ENCODE data around the gene PRICKLE1. TPM values are rescaled to one million over a fixed set of nuclear protein-coding genes. Genes with fewer than 3 reads are reported as not detected.
A peak's percentile ranks its signal among the peaks of the same experiment; 100 is the strongest.

Gene PRICKLE1
- total and polyA plus RNA-seq, 9 of the 15 experiments (the other 6 are each of a cell fraction or from before 2014, with no cell fraction given) = 0.22 to 0.85 (median 0.31) TPM

- TF ChIP-seq, protein P1, sequence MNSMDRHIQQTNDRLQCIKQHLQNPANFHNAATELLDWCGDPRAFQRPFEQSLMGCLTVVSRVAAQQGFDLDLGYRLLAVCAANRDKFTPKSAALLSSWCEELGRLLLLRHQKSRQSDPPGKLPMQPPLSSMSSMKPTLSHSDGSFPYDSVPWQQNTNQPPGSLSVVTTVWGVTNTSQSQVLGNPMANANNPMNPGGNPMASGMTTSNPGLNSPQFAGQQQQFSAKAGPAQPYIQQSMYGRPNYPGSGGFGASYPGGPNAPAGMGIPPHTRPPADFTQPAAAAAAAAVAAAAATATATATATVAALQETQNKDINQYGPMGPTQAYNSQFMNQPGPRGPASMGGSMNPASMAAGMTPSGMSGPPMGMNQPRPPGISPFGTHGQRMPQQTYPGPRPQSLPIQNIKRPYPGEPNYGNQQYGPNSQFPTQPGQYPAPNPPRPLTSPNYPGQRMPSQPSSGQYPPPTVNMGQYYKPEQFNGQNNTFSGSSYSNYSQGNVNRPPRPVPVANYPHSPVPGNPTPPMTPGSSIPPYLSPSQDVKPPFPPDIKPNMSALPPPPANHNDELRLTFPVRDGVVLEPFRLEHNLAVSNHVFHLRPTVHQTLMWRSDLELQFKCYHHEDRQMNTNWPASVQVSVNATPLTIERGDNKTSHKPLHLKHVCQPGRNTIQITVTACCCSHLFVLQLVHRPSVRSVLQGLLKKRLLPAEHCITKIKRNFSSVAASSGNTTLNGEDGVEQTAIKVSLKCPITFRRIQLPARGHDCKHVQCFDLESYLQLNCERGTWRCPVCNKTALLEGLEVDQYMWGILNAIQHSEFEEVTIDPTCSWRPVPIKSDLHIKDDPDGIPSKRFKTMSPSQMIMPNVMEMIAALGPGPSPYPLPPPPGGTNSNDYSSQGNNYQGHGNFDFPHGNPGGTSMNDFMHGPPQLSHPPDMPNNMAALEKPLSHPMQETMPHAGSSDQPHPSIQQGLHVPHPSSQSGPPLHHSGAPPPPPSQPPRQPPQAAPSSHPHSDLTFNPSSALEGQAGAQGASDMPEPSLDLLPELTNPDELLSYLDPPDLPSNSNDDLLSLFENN (IDR thresholded peaks at IDR 0.05; ENCODE audit: low read depth in 2 of 2, low read length in 2 of 2) = peak in 1 of 2 experiments; percentile 66; a peak in 1 of 4 replicates
- TF ChIP-seq, protein P2, sequence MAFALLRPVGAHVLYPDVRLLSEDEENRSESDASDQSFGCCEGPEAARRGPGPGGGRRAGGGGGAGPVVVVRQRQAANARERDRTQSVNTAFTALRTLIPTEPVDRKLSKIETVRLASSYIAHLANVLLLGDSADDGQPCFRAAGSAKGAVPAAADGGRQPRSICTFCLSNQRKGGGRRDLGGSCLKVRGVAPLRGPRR (CRISPR knock-in tag; IDR thresholded peaks at IDR 0.05) = no peak
- TF ChIP-seq ZNF175 (CRISPR knock-in tag; IDR thresholded peaks at IDR 0.05; ENCODE audit: low read depth) (no peak), L3MBTL2 (IDR thresholded peaks at IDR 0.05) (no peak), SIN3A (IDR thresholded peaks at IDR 0.05; ENCODE audit: borderline replicate concordance in 2 of 2, control insufficient read depth in 1 of 2, low read depth in 2 of 2, low read length in 2 of 2) (no peak), CCNT2 (IDR thresholded peaks at IDR 0.05; ENCODE audit: borderline replicate concordance, extremely low read depth, insufficient read length, low read depth, low read length) (peak; percentile 80), ZNF212 (CRISPR knock-in tag; IDR thresholded peaks at IDR 0.05) (no peak), SIX5 (IDR thresholded peaks at IDR 0.05; ENCODE audit: borderline replicate concordance in 1 of 2, insufficient read depth in 1 of 2, low read depth in 1 of 2, low read length in 2 of 2) (no peak), KDM1A (IDR thresholded peaks at IDR 0.05) (peak in 1 of 2 experiments; percentile 64; a peak in 2 of 4 replicates), RFX1 (IDR thresholded peaks at IDR 0.05) (no peak), ZNF77 (CRISPR knock-in tag; IDR thresholded peaks at IDR 0.05) (no peak), ATF3 (IDR thresholded peaks at IDR 0.05) (no peak), ATF3 (CRISPR knock-in tag; conservative IDR thresholded peaks at IDR 0.05) (no peak), KLF13 (tag; IDR thresholded peaks at IDR 0.05; ENCODE audit: borderline replicate concordance, low read depth) (no peak), ZNF717 (CRISPR knock-in tag; IDR thresholded peaks at IDR 0.05) (no peak), CCAR2 (IDR thresholded peaks at IDR 0.05; ENCODE audit: low read depth, low read length) (no peak)
- TF ChIP-seq, protein P3, sequence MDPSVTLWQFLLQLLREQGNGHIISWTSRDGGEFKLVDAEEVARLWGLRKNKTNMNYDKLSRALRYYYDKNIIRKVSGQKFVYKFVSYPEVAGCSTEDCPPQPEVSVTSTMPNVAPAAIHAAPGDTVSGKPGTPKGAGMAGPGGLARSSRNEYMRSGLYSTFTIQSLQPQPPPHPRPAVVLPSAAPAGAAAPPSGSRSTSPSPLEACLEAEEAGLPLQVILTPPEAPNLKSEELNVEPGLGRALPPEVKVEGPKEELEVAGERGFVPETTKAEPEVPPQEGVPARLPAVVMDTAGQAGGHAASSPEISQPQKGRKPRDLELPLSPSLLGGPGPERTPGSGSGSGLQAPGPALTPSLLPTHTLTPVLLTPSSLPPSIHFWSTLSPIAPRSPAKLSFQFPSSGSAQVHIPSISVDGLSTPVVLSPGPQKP (CRISPR knock-in tag; IDR thresholded peaks at IDR 0.05) = no peak
- TF ChIP-seq, protein P4, sequence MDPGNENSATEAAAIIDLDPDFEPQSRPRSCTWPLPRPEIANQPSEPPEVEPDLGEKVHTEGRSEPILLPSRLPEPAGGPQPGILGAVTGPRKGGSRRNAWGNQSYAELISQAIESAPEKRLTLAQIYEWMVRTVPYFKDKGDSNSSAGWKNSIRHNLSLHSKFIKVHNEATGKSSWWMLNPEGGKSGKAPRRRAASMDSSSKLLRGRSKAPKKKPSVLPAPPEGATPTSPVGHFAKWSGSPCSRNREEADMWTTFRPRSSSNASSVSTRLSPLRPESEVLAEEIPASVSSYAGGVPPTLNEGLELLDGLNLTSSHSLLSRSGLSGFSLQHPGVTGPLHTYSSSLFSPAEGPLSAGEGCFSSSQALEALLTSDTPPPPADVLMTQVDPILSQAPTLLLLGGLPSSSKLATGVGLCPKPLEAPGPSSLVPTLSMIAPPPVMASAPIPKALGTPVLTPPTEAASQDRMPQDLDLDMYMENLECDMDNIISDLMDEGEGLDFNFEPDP (CRISPR knock-in tag; IDR thresholded peaks at IDR 0.05) = no peak
- TF ChIP-seq, protein P5, sequence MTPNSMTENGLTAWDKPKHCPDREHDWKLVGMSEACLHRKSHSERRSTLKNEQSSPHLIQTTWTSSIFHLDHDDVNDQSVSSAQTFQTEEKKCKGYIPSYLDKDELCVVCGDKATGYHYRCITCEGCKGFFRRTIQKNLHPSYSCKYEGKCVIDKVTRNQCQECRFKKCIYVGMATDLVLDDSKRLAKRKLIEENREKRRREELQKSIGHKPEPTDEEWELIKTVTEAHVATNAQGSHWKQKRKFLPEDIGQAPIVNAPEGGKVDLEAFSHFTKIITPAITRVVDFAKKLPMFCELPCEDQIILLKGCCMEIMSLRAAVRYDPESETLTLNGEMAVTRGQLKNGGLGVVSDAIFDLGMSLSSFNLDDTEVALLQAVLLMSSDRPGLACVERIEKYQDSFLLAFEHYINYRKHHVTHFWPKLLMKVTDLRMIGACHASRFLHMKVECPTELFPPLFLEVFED (CRISPR knock-in tag; conservative IDR thresholded peaks at IDR 0.05) = no peak
These were observed 146.7 kb downstream of the PRICKLE1 start (continued) for GRCh38 chr12:42442888-42443287.
